Panc1 (cell line): ENCODE measurements around the gene SPATA13. TPM values are rescaled to one million over a fixed set of nuclear protein-coding genes. Genes with fewer than 3 reads are reported as not detected.
"Not testable (repeated sequence)": the region's sequence is repeated elsewhere in the genome, so short reads cannot be mapped to it uniquely, and the experiment has no call there.

Source experiments
- ATAC-seq: fragments of 200-7000 bp; cut with Tn5 transposase; 2 replicates; pipeline ENCODE4 v1.9.1; 2020; ENCODE audit warnings: mild to moderate bottlenecking, moderate library complexity
- BruUV-seq: library from RNA; stranded (reverse); fragments of 400-500 nt; replicated peaks from 2 replicates; lab custom pipeline; 2021; lab: Mats Ljungman, UMichigan
- CTCF ChIA-PET: fragments of 300-600 bp; sonication (Branson Sonifier 250); formaldehyde crosslinking; loops from one replicate; lab custom pipeline; 2022; ENCODE audit warnings: antibody characterized with exemption; lab: Charles Lee
- POLR2A ChIA-PET: fragments of 300-600 bp; sonication (Branson Sonifier 250); formaldehyde crosslinking; loops from one replicate; lab custom pipeline; 2022; ENCODE audit warnings: antibody characterized with exemption; lab: Charles Lee
- DNase-seq: peaks from one replicate; pipeline ENCODE4 v3.0.0-alpha.2; 2010; ENCODE audit warnings: low read depth, low spot score
- H3K27ac ChIP-seq: 2 replicates; pipeline ENCODE4 v1.5.1; 2011; ENCODE audit warnings: mild to moderate bottlenecking, low read length, inconsistent platforms
- H3K27me3 ChIP-seq: fragments of 200-500 bp; sonication (Bioruptor generic); 2 replicates; pipeline ENCODE4 v1.6.0; 2014; ENCODE audit warnings: low read length, inconsistent platforms; ENCODE audit not compliant: control insufficient read depth, insufficient read depth
- H3K36me3 ChIP-seq: fragments of 200-500 bp; sonication (Bioruptor generic); 2 replicates; pipeline ENCODE4 v1.5.1; 2014; ENCODE audit warnings: inconsistent platforms, mild to moderate bottlenecking, low read length, moderate library complexity; ENCODE audit not compliant: control insufficient read depth, insufficient read depth
- H3K4me1 ChIP-seq: 2 replicates; pipeline ENCODE4 v1.5.1; 2011; ENCODE audit warnings: inconsistent platforms, mild to moderate bottlenecking, low read length, moderate library complexity; ENCODE audit not compliant: control insufficient read depth, insufficient read depth
- H3K4me3 ChIP-seq, 2 experiments: 2 replicates each; pipeline ENCODE4 v1.5.1; 2011 to 2012; ENCODE audit warnings: low read depth in 2 of 2, low read length in 2 of 2, mild to moderate bottlenecking in 2 of 2, inconsistent platforms in 1 of 2, moderate library complexity in 1 of 2
- H3K9me3 ChIP-seq: fragments of 200-500 bp; sonication (Bioruptor generic); 2 replicates; pipeline ENCODE4 v1.5.1; 2014; ENCODE audit warnings: low read depth, mild to moderate bottlenecking, inconsistent platforms, low read length, moderate library complexity; ENCODE audit not compliant: control insufficient read depth, insufficient read depth
- POLR2AphosphoS5 ChIP-seq: IDR thresholded peaks from 2 replicates; pipeline ENCODE4 v1.6.1; 2012; ENCODE audit warnings: mild to moderate bottlenecking, low read depth, low read length, moderate library complexity
- SIN3A ChIP-seq: IDR thresholded peaks from 2 replicates; pipeline ENCODE4 v1.6.1; 2012; ENCODE audit warnings: low read depth, mild to moderate bottlenecking, low read length, moderate library complexity, borderline replicate concordance; ENCODE audit not compliant: insufficient read depth
- TCF7L2 ChIP-seq: IDR thresholded peaks from 2 replicates; pipeline ENCODE4 v1.6.1; 2011; ENCODE audit warnings: mild to moderate bottlenecking, low read depth, low read length, inconsistent platforms
- in situ Hi-C: cut with HindIII; loops from 2 replicates; pipeline ENCODE4 v1.10.0; 2016; ENCODE audit warnings: low sequenced_read_pairs, low pct_unique_long_range_greater_than_20kb
- intact Hi-C: fragments of 100-400 bp; cut with micrococcal nuclease; formaldehyde crosslinking; loops from one replicate; pipeline ENCODE4 v1.10.0; 2022; ENCODE audit not compliant: unreplicated experiment
- total RNA-seq: library from RNA; stranded (reverse); gene quantifications from one replicate; pipeline ENCODE4 v1.2.1, GENCODE V29; 2021; ENCODE audit not compliant: unreplicated experiment
- TF ChIP-seq, protein P1 (sequence below), 2 experiments: IDR thresholded peaks; 2 replicates each; pipeline ENCODE4 v1.6.1; 2011 to 2012; ENCODE audit warnings: low read depth in 2 of 2, control low read depth in 1 of 2, low read length in 1 of 2, mild to moderate bottlenecking in 1 of 2, moderate library complexity in 1 of 2; ENCODE audit not compliant: insufficient read depth in 1 of 2

The SPATA13 gene
- total RNA-seq, 1 experiment from 2014 or later: 7.9 TPM

- in situ Hi-C loops, POLR2A ChIA-PET, H3K36me3 ChIP-seq, H3K4me1 ChIP-seq, H3K27me3 ChIP-seq, ATAC-seq, H3K4me3 ChIP-seq, CTCF ChIA-PET, H3K27ac ChIP-seq, DNase-seq, intact Hi-C loops, BruUV-seq, H3K9me3 ChIP-seq: not testable (repeated sequence)
Observed at GRCh38 chr13:24349778-24350664, 189.5 kb downstream of the SPATA13 start.

- no peak for TF ChIP-seq TCF7L2
- Histone ChIP-seq H3K4me3 (no peak overlapping the region), H3K36me3 (no peaks in the 10 kb centered on the region), H3K27ac (no peak overlapping the region), H3K27me3 (no peaks in the 10 kb centered on the region), H3K4me1 (no peaks in the 10 kb centered on the region), H3K9me3 (no peaks in the 10 kb centered on the region)
- intact Hi-C loops: no loop called here
- no peak for ATAC-seq
- POLR2A ChIA-PET: no interaction called here
- DNase-seq: no peak
- in situ Hi-C loops: no loop called here
- no TSS peak for BruUV-seq
- CTCF ChIA-PET: no interaction called here
Observed at GRCh38 chr13:24351423-24351822, 190.9 kb downstream of the SPATA13 start.

- ATAC-seq (no peak), DNase-seq (no peak)
- Histone ChIP-seq H3K4me1 (no peaks in the 10 kb centered on the region), H3K27me3 (no peaks in the 10 kb centered on the region), H3K4me3 (no peak overlapping the region), H3K27ac (no peak overlapping the region), H3K36me3 (no peaks in the 10 kb centered on the region), H3K9me3 (no peaks in the 10 kb centered on the region)
- intact Hi-C loops (no loop called here), in situ Hi-C loops (no loop called here)
- TF ChIP-seq SIN3A (no peak), POLR2AphosphoS5 (no peak)
- TF ChIP-seq, protein P1, sequence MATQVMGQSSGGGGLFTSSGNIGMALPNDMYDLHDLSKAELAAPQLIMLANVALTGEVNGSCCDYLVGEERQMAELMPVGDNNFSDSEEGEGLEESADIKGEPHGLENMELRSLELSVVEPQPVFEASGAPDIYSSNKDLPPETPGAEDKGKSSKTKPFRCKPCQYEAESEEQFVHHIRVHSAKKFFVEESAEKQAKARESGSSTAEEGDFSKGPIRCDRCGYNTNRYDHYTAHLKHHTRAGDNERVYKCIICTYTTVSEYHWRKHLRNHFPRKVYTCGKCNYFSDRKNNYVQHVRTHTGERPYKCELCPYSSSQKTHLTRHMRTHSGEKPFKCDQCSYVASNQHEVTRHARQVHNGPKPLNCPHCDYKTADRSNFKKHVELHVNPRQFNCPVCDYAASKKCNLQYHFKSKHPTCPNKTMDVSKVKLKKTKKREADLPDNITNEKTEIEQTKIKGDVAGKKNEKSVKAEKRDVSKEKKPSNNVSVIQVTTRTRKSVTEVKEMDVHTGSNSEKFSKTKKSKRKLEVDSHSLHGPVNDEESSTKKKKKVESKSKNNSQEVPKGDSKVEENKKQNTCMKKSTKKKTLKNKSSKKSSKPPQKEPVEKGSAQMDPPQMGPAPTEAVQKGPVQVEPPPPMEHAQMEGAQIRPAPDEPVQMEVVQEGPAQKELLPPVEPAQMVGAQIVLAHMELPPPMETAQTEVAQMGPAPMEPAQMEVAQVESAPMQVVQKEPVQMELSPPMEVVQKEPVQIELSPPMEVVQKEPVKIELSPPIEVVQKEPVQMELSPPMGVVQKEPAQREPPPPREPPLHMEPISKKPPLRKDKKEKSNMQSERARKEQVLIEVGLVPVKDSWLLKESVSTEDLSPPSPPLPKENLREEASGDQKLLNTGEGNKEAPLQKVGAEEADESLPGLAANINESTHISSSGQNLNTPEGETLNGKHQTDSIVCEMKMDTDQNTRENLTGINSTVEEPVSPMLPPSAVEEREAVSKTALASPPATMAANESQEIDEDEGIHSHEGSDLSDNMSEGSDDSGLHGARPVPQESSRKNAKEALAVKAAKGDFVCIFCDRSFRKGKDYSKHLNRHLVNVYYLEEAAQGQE (IDR thresholded peaks at IDR 0.05; ENCODE audit: insufficient read depth in 1 of 2, low read depth in 2 of 2, low read length in 1 of 2): no peak
- BruUV-seq: no TSS peak
- CTCF ChIA-PET: no interaction called here
- POLR2A ChIA-PET: no interaction called here
Observed at GRCh38 chr13:24353736-24354135, 193.2 kb downstream of the SPATA13 start.
